Measurements from ENCODE around the gene CCNA1. TPM values are rescaled to one million over a fixed set of nuclear protein-coding genes. Genes with fewer than 3 reads are reported as not detected.

Gene CCNA1
- total RNA-seq = 3.1 TPM

GRCh38 chr13:36432106-36432544 is at the start of gene CCNA1:
TSS of gene CCNA1 (plus strand) at chr13:36432495. CDS start at chr13:36433057, 562 bp downstream.
- ATAC-seq = peak; percentile 82

DNA sequence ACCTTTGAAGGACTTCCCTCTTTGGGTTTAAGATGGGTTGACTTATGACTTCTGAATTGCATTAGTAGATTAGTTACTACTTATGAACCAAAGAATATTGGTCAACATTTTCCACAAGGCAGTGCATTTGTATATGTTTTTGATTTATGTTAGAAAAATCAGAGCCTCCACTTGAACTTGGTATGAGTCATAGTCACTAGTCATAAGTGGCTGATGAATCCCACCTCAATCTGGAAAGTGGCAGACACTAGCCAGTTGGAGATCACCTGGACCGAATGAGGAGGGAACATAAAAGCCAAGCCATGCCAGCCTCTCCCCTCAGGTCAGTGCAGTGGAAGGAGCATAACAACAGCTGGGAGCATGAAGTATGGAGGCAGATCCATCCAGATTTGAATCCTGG is 46.8 kb upstream of the CCNA1 start:
- ATAC-seq = no peak

- ATAC-seq = peak; percentile 43
Observed at GRCh38 chr13:36395280-36395679, 37.0 kb upstream of the CCNA1 start.

- ATAC-seq = no peak
Observed at GRCh38 chr13:36405151-36405550, 27.1 kb upstream of the CCNA1 start.

- ATAC-seq = no peak
Observed at GRCh38 chr13:36412736-36413135, 19.6 kb upstream of the CCNA1 start.

- no peak for ATAC-seq
Observed at GRCh38 chr13:36413161-36413560, 19.1 kb upstream of the CCNA1 start.

- no peak for ATAC-seq
Observed at GRCh38 chr13:36414461-36414860, 17.8 kb upstream of the CCNA1 start.

DNA sequence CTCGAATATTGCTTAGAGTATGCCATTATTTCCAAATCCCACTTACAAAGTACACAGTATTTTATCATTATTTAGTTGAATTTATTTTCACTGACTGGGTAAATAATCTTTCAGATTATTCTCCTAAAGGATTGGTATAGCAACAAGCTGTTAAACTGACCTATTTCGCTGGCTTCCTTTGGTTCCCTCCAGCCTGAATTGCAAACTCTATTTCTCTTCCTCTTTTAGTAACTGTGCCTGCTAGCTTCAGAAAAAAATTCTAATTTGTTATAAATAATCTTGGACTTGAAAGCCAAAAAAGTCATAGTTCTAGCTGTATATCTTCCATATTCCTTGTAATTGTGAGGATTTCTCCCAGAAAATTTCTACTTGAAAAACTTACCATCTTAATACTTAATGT is 15.0 kb upstream of the CCNA1 start:
- ATAC-seq = no peak

DNA sequence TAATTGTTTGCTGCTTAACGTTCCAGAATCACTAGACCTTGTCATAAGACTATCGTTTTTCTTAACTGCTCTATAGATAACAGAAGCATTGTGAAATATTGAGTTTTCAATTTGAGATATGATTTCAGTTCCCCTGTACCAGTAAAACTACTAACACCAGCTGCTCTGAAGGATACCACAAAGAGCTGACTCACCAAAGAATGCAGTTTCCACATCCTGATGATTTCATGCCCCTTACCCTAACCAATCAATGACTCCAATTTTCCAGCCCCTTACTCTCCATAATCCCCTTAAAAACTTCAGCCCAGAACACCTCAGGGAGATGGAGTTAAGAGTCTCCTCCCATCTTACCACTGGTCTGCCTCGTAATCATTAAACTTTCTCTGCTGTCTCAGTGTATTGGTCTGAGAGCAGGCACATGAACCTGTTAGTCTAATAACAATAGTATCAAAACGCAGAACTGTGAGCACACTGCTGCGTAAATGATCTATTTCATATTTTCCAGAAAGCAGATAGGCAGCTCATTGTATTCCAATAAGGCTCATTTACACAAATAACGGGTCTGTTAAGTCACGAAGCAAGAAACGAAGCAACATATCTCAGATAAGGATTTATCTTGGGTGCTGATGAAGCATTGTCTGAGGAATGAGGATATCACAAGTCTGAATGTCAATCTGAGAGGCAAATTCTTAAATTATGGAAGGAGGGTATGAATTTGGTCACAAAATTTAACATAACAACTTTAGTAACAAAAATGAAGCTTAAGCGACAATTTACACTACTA is 14.1 kb upstream of the CCNA1 start:
- no peak for ATAC-seq

- peak; percentile 76 for ATAC-seq
Observed at GRCh38 chr13:36420437-36420891, 11.8 kb upstream of the CCNA1 start.

DNA sequence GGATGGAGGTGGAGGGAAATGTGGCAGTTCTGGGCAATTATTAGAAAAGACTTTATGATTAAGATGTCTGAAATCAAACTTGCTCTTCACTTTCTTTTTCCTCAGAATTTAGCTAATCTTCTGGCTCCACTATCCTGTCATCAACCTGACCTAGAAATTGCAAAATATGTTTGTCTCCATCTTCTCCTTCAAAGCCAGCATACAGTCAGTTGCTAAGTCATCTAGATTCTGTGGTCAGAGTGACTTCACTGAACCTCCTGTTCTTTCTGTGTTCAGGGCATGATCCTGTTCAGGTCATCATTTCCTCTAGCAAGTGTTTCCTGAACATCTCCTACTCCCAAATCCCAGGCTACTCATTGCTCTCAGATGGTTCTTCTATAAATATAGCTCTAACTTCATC is 10.8 kb upstream of the CCNA1 start:
- ATAC-seq = no peak

DNA sequence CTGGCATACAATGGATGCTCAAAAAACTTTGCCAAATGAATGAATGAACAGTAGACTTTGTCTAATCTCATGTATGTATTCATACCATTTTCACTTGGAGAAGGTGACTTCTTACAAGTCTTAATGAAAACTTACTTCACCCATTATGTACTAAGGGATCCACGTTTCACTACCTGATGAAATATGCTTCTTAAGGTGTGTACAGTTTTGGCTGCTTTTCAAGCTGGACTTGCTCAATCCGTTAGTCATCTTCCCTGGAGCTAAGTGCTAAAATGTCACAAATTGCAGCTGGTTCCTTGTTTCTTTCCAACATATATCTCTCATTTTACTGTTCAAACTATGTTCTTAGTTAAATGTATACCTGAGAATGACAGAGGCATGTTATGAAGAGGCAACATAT is 4.2 kb upstream of the CCNA1 start:
- peak; percentile 89 for ATAC-seq

DNA sequence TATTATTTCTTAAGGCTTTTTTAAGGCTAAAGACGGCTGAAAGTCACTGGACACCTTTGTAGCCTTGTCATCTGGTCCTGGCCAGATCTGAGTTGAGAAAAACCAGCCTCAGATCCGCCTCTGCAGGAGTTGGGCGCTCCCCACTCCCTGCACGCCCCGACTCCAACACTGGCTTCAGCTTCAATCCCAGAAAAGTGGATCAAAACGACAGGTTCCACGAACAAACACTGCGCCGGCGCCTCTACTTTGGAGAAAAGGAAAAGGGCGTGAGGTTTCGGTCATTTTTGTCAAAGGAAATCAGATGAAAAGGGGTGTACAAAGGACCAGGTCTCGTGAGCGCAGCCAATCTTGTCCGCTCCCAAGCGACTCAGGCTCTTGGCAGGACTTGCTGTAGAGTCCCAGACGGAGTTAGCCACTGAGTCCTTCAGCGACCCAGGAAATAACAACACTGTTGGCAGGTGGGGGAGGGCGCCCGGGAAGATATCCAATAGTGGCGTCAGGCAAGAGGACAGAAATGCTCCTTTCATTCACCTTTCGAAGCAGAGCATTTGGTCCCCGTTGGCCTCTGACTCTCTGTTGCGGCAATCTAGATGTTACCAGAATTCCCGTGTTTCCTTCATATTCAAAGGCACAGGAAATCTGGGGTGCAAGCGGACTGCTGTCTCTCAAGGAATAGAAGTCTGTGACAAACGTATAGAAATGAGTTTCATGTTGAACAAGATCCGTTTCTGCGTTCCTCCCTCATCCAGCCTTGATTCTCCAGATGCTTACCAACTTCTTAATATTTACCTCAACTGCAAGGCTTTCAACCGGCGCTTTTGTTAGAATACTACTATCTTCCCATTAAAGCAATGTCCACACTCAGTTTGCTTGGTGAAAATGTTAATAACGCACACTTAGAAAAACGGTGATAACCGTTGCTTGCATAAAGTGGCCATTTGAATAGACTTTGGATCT is 1.8 kb upstream of the CCNA1 start:
- no peak for ATAC-seq

DNA sequence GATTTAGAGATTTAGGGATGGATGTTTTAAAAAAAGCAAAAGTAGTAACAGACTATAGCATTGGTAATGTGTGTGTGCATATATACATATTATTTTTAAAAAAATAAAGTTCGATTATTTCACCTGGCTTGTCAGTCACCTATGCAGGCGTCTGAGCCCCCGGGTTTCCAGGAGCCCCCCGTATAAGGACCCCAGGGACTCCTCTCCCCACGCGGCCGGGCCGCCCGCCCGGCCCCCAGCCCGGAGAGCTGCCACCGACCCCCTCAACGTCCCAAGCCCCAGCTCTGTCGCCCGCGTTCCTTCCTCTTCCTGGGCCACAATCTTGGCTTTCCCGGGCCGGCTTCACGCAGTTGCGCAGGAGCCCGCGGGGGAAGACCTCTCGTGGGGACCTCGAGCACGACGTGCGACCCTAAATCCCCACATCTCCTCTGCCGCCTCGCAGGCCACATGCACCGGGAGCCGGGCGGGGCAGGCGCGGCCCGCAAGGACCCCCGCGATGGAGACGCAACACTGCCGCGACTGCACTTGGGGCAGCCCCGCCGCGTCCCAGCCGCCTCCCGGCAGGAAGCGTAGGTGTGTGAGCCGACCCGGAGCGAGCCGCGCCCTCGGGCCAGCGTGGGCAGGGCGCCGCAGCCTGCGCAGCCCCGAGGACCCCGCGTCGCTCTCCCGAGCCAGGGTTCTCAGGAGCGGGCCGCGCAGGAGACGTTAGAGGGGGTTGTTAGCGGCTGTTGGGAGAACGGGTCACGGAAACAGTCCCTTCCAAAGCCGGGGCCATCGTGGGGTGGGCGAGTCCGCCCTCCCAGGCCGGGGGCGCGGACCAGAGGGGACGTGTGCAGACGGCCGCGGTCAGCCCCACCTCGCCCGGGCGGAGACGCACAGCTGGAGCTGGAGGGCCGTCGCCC is 840 bp upstream of the CCNA1 start:
- ATAC-seq = peak; percentile 63

DNA sequence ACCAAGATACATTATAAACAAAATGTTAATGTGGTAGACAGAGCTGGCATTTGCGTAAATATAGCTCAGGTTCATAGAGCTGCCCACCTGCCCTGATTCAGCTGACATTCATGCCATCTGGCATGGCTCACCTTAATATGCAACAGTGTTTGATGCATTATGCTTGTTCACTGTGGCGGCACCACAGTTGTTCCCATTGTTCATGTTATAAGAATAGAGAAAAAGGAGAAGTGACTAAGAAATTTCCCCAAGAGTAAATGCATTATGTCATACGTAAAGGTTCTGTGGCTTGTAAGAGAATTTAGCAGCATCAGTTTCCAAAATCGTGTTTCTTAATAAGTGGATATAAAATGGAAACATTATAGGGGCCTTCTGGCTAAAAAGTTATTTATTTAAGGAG is 4.5 kb downstream of the CCNA1 start:
- ATAC-seq = no peak

DNA sequence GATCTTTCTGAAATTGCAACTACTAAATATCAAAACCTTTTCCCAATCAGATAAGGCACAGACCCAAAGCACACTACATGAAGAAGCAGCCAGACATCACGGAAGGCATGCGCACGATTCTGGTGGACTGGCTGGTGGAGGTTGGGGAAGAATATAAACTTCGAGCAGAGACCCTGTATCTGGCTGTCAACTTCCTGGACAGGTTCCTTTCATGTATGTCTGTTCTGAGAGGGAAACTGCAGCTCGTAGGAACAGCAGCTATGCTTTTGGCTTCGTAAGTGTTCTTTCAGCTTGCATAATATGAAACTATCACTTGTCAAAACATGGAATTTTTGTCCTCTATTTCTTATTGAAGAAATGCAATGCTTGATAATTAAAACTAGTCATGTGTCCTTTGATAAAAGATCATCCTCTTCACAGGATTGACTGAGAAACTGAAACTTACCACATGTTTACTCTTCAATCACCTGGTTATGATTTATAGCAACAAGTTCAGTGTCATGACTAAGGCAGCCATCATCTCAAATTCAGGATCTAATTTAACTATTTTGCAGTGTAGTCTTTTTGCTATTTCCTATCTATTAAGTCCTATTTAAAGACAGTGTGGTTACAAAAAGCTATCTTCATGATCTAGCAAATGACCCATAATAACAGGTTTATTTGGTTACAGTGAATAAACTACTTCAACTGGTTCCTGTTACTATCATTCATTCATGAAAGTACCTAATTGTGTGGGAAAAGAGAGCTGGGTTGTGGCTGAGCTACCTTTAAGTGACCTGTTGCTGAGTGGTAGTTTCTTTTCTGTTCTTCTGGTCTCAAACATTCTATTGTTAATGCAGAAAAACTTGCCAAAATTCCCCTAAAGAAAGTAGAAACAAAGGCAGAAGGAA is 6.5 kb downstream of the CCNA1 start:
- ATAC-seq = no peak

GRCh38 chr13:36445278-36445677 is 13.0 kb downstream of the CCNA1 start:
- ATAC-seq = no peak

- no peak for ATAC-seq
Observed at GRCh38 chr13:36445891-36446351, 13.6 kb downstream of the CCNA1 start.

DNA sequence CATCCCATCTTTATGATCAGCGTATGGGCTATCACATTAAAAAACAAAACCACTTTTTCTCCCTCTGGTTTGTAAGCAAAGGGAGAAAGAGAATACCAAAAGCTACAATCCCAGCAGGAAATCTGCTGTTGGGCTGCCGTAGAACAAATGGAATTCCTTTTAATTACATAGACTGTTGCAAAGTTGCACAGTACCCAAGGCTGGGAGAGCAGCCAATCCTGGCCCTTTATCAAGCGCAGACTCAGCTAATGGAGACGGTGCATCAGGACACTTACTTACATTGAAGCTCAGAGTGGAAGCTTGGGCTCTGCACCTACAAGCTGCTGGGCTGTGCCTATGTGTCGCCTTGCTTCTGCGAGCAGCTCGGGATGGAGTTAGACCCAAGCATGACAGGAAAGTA is 15.2 kb downstream of the CCNA1 start:
- no peak for ATAC-seq

- ATAC-seq = no peak
Observed at GRCh38 chr13:36450534-36450933, 18.2 kb downstream of the CCNA1 start.

DNA sequence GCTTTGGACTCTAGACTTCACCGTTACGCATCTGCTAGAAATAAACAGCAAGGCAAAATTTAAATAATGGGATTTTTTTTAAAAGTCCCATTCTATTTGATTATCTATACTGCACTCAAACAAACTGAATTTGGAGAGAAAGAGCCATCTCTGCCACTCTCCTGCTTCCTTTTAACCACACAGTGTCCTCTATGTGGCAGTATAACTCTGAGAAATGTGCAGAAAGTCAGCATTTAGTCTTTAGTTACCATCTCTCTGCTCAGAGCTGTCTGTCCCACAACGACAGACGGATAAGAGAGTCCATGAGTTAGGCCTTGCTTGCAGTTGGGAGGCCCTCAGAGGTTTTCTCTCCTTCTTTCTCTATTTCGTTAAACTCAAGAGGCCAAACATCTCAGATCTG is 21.2 kb downstream of the CCNA1 start:
- peak; percentile 49 for ATAC-seq

Data from esophagus mucosa (tissue), 1 donor.